HEK293 (cell line): ENCODE data around the gene DCAF10.

ENCODE experiments used
- CTCF ChIA-PET: fragments of 350-600 bp; formaldehyde crosslinking; extraction: SDS; loops from one replicate; lab custom pipeline; 2021; ENCODE audit warnings: antibody characterized with exemption; lab: Yijun Ruan, JAX
- POLR2A ChIA-PET: fragments of 300-600 bp; formaldehyde crosslinking; extraction: SDS; loops from one replicate; lab custom pipeline; 2020; ENCODE audit warnings: antibody characterized with exemption, inconsistent platforms; lab: Yijun Ruan, JAX
- H3K27ac ChIP-seq: fragments of 200-500 bp; sonication (Bioruptor generic); 2 replicates; pipeline ENCODE4 v1.5.1; 2014; ENCODE audit warnings: low read depth, low read length, control low read depth, inconsistent platforms; ENCODE audit errors: extremely low read depth
- H3K36me3 ChIP-seq, 2 experiments: fragments of 200-500 bp in 1 of 2; sonication (Bioruptor generic) in 1 of 2; 1 replicate in 1 of 2; 2 replicates in 1 of 2; pipeline ENCODE4 v1.5.1; 2014 to 2017; ENCODE audit warnings: inconsistent platforms in 2 of 2, low read length in 2 of 2; ENCODE audit not compliant: control insufficient read depth in 2 of 2, insufficient read depth in 1 of 2
- H3K4me1 ChIP-seq: fragments of 200-500 bp; sonication (Bioruptor generic); 2 replicates; pipeline ENCODE4 v1.5.1; 2014; ENCODE audit warnings: mild to moderate bottlenecking, low read length, inconsistent platforms; ENCODE audit not compliant: control insufficient read depth, insufficient read depth
- H3K4me3 ChIP-seq: 2 replicates; pipeline ENCODE4 v1.5.1; 2011; ENCODE audit warnings: low read depth, mild to moderate bottlenecking, control low read depth, low read length, moderate library complexity
- H3K9me3 ChIP-seq: fragments of 200-500 bp; sonication (Bioruptor generic); 2 replicates; pipeline ENCODE4 v1.5.1; 2014; ENCODE audit warnings: low read depth, low read length, inconsistent platforms; ENCODE audit not compliant: control insufficient read depth, insufficient read depth
- HOXD13 ChIP-seq: sonication (generic); formaldehyde crosslinking; IDR thresholded peaks from 2 replicates; pipeline ENCODE4 v1.8.0; 2022; ENCODE audit warnings: missing genetic modification reagents, borderline replicate concordance
- IKZF3 ChIP-seq: fragments of 450-650 bp; IDR thresholded peaks from 2 replicates; pipeline ENCODE4 v1.5.0; 2018; ENCODE audit warnings: missing biosample characterization, mild to moderate bottlenecking, missing genetic modification characterization, moderate library complexity
- KLF10 ChIP-seq: fragments of 450-650 bp; IDR thresholded peaks from 2 replicates; pipeline ENCODE4 v1.5.1; 2018; ENCODE audit warnings: missing biosample characterization, mild to moderate bottlenecking, missing genetic modification characterization
- KLF9 ChIP-seq: fragments of 450-650 bp; formaldehyde crosslinking; IDR thresholded peaks from 2 replicates; pipeline ENCODE4 v1.5.1; 2016; ENCODE audit warnings: missing biosample characterization, missing genetic modification characterization, low read depth
- SP2 ChIP-seq: fragments of 450-650 bp; formaldehyde crosslinking; IDR thresholded peaks from 2 replicates; pipeline ENCODE4 v1.5.1; 2016; ENCODE audit warnings: missing biosample characterization, missing genetic modification characterization
- SP7 ChIP-seq: fragments of 450-650 bp; formaldehyde crosslinking; IDR thresholded peaks from 2 replicates; pipeline ENCODE4 v1.5.1; 2016; ENCODE audit warnings: missing biosample characterization, missing genetic modification characterization
- TCF7L2 ChIP-seq: IDR thresholded peaks from 2 replicates; pipeline ENCODE4 v1.6.1; 2011; ENCODE audit warnings: low read depth, mild to moderate bottlenecking, inconsistent platforms, low read length, moderate library complexity, borderline replicate concordance
- ZNF133 ChIP-seq: fragments of 450-650 bp; formaldehyde crosslinking; IDR thresholded peaks from 2 replicates; pipeline ENCODE4 v1.5.1; 2016; ENCODE audit warnings: missing biosample characterization, missing genetic modification characterization
- ZNF174 ChIP-seq: fragments of 450-650 bp; formaldehyde crosslinking; IDR thresholded peaks from 2 replicates; pipeline ENCODE4 v1.5.0; 2017; ENCODE audit warnings: missing biosample characterization, mild to moderate bottlenecking, missing genetic modification characterization
- ZNF23 ChIP-seq: fragments of 450-650 bp; formaldehyde crosslinking; IDR thresholded peaks from 2 replicates; pipeline ENCODE4 v1.5.1; 2016; ENCODE audit warnings: missing biosample characterization, missing genetic modification characterization, borderline replicate concordance
- ZNF239 ChIP-seq: fragments of 450-650 bp; formaldehyde crosslinking; IDR thresholded peaks from 2 replicates; pipeline ENCODE4 v1.5.1; 2016; ENCODE audit warnings: missing biosample characterization, missing genetic modification characterization
- ZNF248 ChIP-seq: fragments of 450-650 bp; formaldehyde crosslinking; IDR thresholded peaks from 2 replicates; pipeline ENCODE4 v1.5.1; 2017; ENCODE audit warnings: missing biosample characterization, missing genetic modification characterization
- ZNF302 ChIP-seq: fragments of 450-650 bp; formaldehyde crosslinking; IDR thresholded peaks from 2 replicates; pipeline ENCODE4 v1.5.1; 2016; ENCODE audit warnings: missing biosample characterization, missing genetic modification characterization, low read depth
- ZNF366 ChIP-seq: fragments of 450-650 bp; formaldehyde crosslinking; conservative IDR thresholded peaks from 2 replicates; pipeline ENCODE4 v1.5.1; 2016; ENCODE audit warnings: missing biosample characterization, missing genetic modification characterization
- ZNF391 ChIP-seq: fragments of 450-650 bp; formaldehyde crosslinking; IDR thresholded peaks from 2 replicates; pipeline ENCODE4 v1.5.1; 2016; ENCODE audit warnings: low read depth, missing biosample characterization, missing genetic modification characterization, borderline replicate concordance
- ZNF416 ChIP-seq: fragments of 450-650 bp; formaldehyde crosslinking; IDR thresholded peaks from 2 replicates; pipeline ENCODE4 v1.5.1; 2016; ENCODE audit warnings: missing biosample characterization, missing genetic modification characterization
- ZNF658 ChIP-seq: fragments of 450-650 bp; formaldehyde crosslinking; IDR thresholded peaks from 2 replicates; pipeline ENCODE4; 2016; ENCODE audit warnings: missing biosample characterization, missing genetic modification characterization
- ZNF830 ChIP-seq: fragments of 450-650 bp; IDR thresholded peaks from 2 replicates; pipeline ENCODE4 v1.5.0; 2018; ENCODE audit warnings: missing biosample characterization, missing genetic modification characterization, low read depth, mild to moderate bottlenecking, moderate library complexity
- TF ChIP-seq, protein P1 (sequence below): fragments of 450-650 bp; formaldehyde crosslinking; IDR thresholded peaks from 2 replicates; pipeline ENCODE4 v1.5.0; 2017; ENCODE audit warnings: missing biosample characterization, missing genetic modification characterization, borderline replicate concordance
- TF ChIP-seq, protein P2 (sequence below): sonication (generic); formaldehyde crosslinking; IDR thresholded peaks from 2 replicates; pipeline ENCODE4 v1.8.1; 2022; ENCODE audit warnings: mild to moderate bottlenecking, moderate library complexity, missing genetic modification reagents
- TF ChIP-seq, protein P3 (sequence below): fragments of 450-650 bp; formaldehyde crosslinking; IDR thresholded peaks from 2 replicates; pipeline ENCODE4 v1.5.1; 2016; ENCODE audit warnings: missing biosample characterization, missing genetic modification characterization
- TF ChIP-seq, protein P4 (sequence below): fragments of 450-650 bp; formaldehyde crosslinking; IDR thresholded peaks from 2 replicates; pipeline ENCODE4 v1.5.1; 2016; ENCODE audit warnings: missing biosample characterization, missing genetic modification characterization, low read depth
- TF ChIP-seq, protein P5 (sequence below): fragments of 450-650 bp; formaldehyde crosslinking; IDR thresholded peaks from 2 replicates; pipeline ENCODE4 v1.5.1; 2016; ENCODE audit warnings: missing biosample characterization, missing genetic modification characterization

Gene DCAF10

DNA sequence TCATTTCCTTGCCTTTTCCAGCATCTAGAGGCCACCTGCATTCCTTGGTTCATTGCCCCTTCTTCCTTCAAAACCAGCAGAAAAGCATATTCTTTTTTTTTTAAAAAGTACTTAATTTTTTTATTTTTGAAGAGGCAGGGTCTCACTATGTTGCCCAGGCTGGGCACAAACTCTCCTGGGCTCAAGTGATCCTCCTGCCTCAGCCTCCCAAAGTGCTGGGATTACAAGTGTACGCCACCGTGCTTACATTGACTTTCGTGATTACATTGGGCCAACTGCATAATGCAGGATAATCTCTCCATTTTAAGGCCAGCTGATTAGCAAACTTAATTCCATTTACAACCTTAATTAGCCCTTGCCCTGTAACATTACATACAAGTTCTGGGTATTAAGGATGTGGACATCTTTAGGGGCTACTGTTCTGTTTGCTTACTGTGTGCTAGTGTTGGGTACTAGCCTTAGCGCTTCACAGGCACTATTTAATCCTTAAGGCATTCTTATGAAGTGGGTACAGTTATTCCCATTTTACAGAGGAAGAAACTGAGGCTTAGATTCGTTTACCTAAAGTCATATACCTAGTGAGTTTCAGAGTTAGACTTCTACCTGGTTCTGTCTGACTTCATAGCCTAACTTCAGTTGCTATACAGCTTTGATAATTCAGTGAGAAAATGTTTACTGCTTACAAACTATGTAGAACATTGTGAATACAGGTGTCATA lies 69.6 kb downstream of the DCAF10 start (continued):
- TF ChIP-seq ZNF658 (tag by site-specific recombination) (no peak), TCF7L2 (no peak), ZNF248 (no peak), ZNF174 (tag by site-specific recombination) (no peak)
- TF ChIP-seq, protein P1, sequence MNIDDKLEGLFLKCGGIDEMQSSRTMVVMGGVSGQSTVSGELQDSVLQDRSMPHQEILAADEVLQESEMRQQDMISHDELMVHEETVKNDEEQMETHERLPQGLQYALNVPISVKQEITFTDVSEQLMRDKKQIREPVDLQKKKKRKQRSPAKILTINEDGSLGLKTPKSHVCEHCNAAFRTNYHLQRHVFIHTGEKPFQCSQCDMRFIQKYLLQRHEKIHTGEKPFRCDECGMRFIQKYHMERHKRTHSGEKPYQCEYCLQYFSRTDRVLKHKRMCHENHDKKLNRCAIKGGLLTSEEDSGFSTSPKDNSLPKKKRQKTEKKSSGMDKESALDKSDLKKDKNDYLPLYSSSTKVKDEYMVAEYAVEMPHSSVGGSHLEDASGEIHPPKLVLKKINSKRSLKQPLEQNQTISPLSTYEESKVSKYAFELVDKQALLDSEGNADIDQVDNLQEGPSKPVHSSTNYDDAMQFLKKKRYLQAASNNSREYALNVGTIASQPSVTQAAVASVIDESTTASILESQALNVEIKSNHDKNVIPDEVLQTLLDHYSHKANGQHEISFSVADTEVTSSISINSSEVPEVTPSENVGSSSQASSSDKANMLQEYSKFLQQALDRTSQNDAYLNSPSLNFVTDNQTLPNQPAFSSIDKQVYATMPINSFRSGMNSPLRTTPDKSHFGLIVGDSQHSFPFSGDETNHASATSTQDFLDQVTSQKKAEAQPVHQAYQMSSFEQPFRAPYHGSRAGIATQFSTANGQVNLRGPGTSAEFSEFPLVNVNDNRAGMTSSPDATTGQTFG (tag by site-specific recombination) = no peak

DNA sequence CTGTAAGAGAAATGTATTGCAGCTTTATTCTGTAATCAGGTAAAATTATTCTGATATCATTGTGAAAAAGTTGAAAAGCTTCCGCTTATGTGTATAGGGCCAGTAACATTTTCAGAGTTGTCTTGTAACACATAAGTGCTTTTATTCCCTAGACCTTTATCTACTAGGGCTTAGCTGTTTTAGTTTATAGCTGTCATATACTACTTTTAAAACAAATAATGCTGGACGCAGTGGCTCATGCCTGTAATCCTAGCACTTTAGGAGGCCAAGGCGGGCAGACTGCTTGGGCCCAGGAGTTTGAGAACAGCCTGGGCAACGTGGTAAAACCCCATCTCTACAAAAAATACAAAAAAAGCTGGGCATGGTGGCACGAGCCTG lies 70.2 kb downstream of the DCAF10 start:
- CTCF ChIA-PET = interaction anchor here (0.6 kb wide), 1 partner anchor 834 kb away, joined by 3 read pairs; no protein-coding TSS in a partner anchor

More for the DNA sequence above, 70.2 kb downstream of the DCAF10 start:
- H3K4me3 ChIP-seq = no peak overlapping the region
- POLR2A ChIA-PET = no interaction called here
- no peak for TF ChIP-seq HOXD13 (CRISPR knock-in tag)
- no peak for TF ChIP-seq ZNF302 (tag by site-specific recombination)
- TF ChIP-seq ZNF23 = no peak
- TF ChIP-seq KLF10 (tag by site-specific recombination) = no peak
- TF ChIP-seq ZNF416 (tag by site-specific recombination) = no peak
- TF ChIP-seq, protein P2, sequence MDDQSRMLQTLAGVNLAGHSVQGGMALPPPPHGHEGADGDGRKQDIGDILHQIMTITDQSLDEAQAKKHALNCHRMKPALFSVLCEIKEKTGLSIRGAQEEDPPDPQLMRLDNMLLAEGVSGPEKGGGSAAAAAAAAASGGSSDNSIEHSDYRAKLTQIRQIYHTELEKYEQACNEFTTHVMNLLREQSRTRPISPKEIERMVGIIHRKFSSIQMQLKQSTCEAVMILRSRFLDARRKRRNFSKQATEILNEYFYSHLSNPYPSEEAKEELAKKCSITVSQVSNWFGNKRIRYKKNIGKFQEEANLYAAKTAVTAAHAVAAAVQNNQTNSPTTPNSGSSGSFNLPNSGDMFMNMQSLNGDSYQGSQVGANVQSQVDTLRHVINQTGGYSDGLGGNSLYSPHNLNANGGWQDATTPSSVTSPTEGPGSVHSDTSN (CRISPR knock-in tag) = no peak
- TF ChIP-seq, protein P3, sequence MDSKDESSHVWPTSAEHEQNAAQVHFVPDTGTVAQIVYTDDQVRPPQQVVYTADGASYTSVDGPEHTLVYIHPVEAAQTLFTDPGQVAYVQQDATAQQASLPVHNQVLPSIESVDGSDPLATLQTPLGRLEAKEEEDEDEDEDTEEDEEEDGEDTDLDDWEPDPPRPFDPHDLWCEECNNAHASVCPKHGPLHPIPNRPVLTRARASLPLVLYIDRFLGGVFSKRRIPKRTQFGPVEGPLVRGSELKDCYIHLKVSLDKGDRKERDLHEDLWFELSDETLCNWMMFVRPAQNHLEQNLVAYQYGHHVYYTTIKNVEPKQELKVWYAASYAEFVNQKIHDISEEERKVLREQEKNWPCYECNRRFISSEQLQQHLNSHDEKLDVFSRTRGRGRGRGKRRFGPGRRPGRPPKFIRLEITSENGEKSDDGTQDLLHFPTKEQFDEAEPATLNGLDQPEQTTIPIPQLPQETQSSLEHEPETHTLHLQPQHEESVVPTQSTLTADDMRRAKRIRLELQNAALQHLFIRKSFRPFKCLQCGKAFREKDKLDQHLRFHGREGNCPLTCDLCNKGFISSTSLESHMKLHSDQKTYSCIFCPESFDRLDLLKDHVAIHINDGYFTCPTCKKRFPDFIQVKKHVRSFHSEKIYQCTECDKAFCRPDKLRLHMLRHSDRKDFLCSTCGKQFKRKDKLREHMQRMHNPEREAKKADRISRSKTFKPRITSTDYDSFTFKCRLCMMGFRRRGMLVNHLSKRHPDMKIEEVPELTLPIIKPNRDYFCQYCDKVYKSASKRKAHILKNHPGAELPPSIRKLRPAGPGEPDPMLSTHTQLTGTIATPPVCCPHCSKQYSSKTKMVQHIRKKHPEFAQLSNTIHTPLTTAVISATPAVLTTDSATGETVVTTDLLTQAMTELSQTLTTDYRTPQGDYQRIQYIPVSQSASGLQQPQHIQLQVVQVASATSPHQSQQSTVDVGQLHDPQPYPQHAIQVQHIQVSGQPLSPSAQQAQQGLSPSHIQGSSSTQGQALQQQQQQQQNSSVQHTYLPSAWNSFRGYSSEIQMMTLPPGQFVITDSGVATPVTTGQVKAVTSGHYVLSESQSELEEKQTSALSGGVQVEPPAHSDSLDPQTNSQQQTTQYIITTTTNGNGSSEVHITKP = no peak
- no peak for TF ChIP-seq IKZF3 (tag by site-specific recombination)
- no peak for TF ChIP-seq ZNF830
- TF ChIP-seq ZNF391 (tag by site-specific recombination) = no peak
- TF ChIP-seq ZNF239 (tag by site-specific recombination) = no peak
- TF ChIP-seq ZNF133 (tag by site-specific recombination) = no peak
- TF ChIP-seq, protein P4, sequence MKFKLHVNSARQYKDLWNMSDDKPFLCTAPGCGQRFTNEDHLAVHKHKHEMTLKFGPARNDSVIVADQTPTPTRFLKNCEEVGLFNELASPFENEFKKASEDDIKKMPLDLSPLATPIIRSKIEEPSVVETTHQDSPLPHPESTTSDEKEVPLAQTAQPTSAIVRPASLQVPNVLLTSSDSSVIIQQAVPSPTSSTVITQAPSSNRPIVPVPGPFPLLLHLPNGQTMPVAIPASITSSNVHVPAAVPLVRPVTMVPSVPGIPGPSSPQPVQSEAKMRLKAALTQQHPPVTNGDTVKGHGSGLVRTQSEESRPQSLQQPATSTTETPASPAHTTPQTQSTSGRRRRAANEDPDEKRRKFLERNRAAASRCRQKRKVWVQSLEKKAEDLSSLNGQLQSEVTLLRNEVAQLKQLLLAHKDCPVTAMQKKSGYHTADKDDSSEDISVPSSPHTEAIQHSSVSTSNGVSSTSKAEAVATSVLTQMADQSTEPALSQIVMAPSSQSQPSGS (tag by site-specific recombination) = no peak
- TF ChIP-seq, protein P5, sequence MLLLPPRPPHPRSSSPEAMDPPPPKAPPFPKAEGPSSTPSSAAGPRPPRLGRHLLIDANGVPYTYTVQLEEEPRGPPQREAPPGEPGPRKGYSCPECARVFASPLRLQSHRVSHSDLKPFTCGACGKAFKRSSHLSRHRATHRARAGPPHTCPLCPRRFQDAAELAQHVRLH (tag by site-specific recombination) = no peak
- no peak for TF ChIP-seq SP7 (tag by site-specific recombination)
- TF ChIP-seq KLF9 (tag by site-specific recombination) = no peak
- no peak for TF ChIP-seq ZNF366 (tag by site-specific recombination)
- no peak for TF ChIP-seq SP2 (tag by site-specific recombination)
- H3K4me1 ChIP-seq = no peaks in the 10 kb centered on the region
- H3K36me3 ChIP-seq = no peaks in the 10 kb centered on the region
- H3K9me3 ChIP-seq = no peaks in the 10 kb centered on the region
- H3K27ac ChIP-seq = no peak overlapping the region
